HCT116 (cell line): Measurements from ENCODE around the gene AADACL2.

ENCODE experiments used
- CEBPB ChIP-seq: IDR thresholded peaks from 2 replicates; pipeline ENCODE4 v1.6.1; 2012; ENCODE audit warnings: low read depth
- TCF7L2 ChIP-seq: IDR thresholded peaks from 2 replicates; pipeline ENCODE4 v1.7.0; 2011; ENCODE audit warnings: borderline replicate concordance, inconsistent platforms; ENCODE audit not compliant: insufficient read depth, insufficient read length; ENCODE audit errors: extremely low read depth
- ZNF274 ChIP-seq: fragments of 200-500 bp; sonication (Bioruptor generic); IDR thresholded peaks from 2 replicates; pipeline ENCODE4 v1.6.1; 2014; ENCODE audit warnings: mild to moderate bottlenecking, low read depth, low read length, inconsistent platforms

GRCh38 chr3:151776259-151776740 is 42.6 kb downstream of the AADACL2 start:
- TF ChIP-seq TCF7L2 (no peak), CEBPB (no peak), ZNF274 (no peak)
